Measurements from ENCODE around the gene RBMS1.

Gene RBMS1

GRCh38 chr2:160429248-160430000 lies 64.2 kb downstream of the RBMS1 start:
- Histone ChIP-seq H2AFZ (ENCODE audit: low read length) (peak overlapping the region; percentile 38; the same call in 1 of the 2 replicates), H3K79me2 (ENCODE audit: insufficient read depth, low read length) (peaks cover 29% of the 10 kb centered on the region), H3K36me3 (ENCODE audit: insufficient read depth, low read length) (0 out of 2 replicates have a peak, but pooled peaks cover 3% of the 10 kb centered on the region), H3K9ac (ENCODE audit: low read depth, low read length, poor library complexity, severe bottlenecking) (peak overlapping the region; percentile 35), H3K4me1 (ENCODE audit: insufficient read depth, low read length, poor library complexity, severe bottlenecking) (peaks cover 54% of the 10 kb centered on the region), H3F3A (ENCODE audit: low read depth) (peaks cover 5% of the 10 kb centered on the region), H3K4me2 (ENCODE audit: low read depth, low read length, poor library complexity, severe bottlenecking) (peak overlapping the region; percentile 84), H3K27me3 (ENCODE audit: insufficient read depth, low read length, poor library complexity, severe bottlenecking) (no peaks in the 10 kb centered on the region), H4K20me1 (ENCODE audit: insufficient read depth, low read length, poor library complexity, severe bottlenecking) (no peaks in the 10 kb centered on the region), H3K9me2 (replicated peaks; ENCODE audit: low read depth, low read length) (no peaks in the 10 kb centered on the region), H3K9me3 (ENCODE audit: insufficient read depth, low read depth, low read length) (no peaks in the 10 kb centered on the region), H3K4me3 (ENCODE audit: low read length, poor library complexity, severe bottlenecking) (peak overlapping the region; percentile 67)
- TF ChIP-seq EZH2phosphoT487 (IDR thresholded peaks at IDR 0.05; ENCODE audit: borderline replicate concordance): no peak
- peak; percentile 80 for TF ChIP-seq CTCF (conservative IDR thresholded peaks at IDR 0.05; ENCODE audit: low read length)

GRCh38 chr2:160428405-160428763 lies 65.2 kb downstream of the RBMS1 start:
- Histone ChIP-seq H4K20me1 (ENCODE audit: insufficient read depth, low read length, poor library complexity, severe bottlenecking) (no peaks in the 10 kb centered on the region), H3K9ac (ENCODE audit: low read depth, low read length, poor library complexity, severe bottlenecking) (peak overlapping the region; percentile 35), H3K27me3 (ENCODE audit: insufficient read depth, low read length, poor library complexity, severe bottlenecking) (no peaks in the 10 kb centered on the region), H3K79me2 (ENCODE audit: insufficient read depth, low read length) (peaks cover 33% of the 10 kb centered on the region), H3K4me3 (ENCODE audit: low read length, poor library complexity, severe bottlenecking) (peak overlapping the region; percentile 67), H3K36me3 (ENCODE audit: insufficient read depth, low read length) (0 out of 2 replicates have a peak, but pooled peaks cover 3% of the 10 kb centered on the region), H2AFZ (ENCODE audit: low read length) (no peak overlapping the region), H3K4me1 (ENCODE audit: insufficient read depth, low read length, poor library complexity, severe bottlenecking) (peaks cover 54% of the 10 kb centered on the region), H3K4me2 (ENCODE audit: low read depth, low read length, poor library complexity, severe bottlenecking) (peak overlapping the region; percentile 84), H3K9me2 (replicated peaks; ENCODE audit: low read depth, low read length) (no peaks in the 10 kb centered on the region), H3K9me3 (ENCODE audit: insufficient read depth, low read depth, low read length) (no peaks in the 10 kb centered on the region), H3F3A (ENCODE audit: low read depth) (peaks cover 5% of the 10 kb centered on the region)
- TF ChIP-seq EZH2phosphoT487 (IDR thresholded peaks at IDR 0.05; ENCODE audit: borderline replicate concordance): no peak

- H2AFZ ChIP-seq (ENCODE audit: low read length): no peak overlapping the region; the same call in 1 of the 2 replicates
- H3F3A ChIP-seq (ENCODE audit: low read depth): peaks cover 7% of the 10 kb centered on the region
- H3K36me3 ChIP-seq (ENCODE audit: insufficient read depth, low read length): 0 out of 2 replicates have a peak, but pooled peaks cover 3% of the 10 kb centered on the region
- no peaks in the 10 kb centered on the region for H3K27me3 ChIP-seq (ENCODE audit: insufficient read depth, low read length, poor library complexity, severe bottlenecking)
- H3K9me2 ChIP-seq (replicated peaks; ENCODE audit: low read depth, low read length): no peaks in the 10 kb centered on the region
- H3K4me2 ChIP-seq (ENCODE audit: low read depth, low read length, poor library complexity, severe bottlenecking): peak overlapping the region; percentile 84
- H3K79me2 ChIP-seq (ENCODE audit: insufficient read depth, low read length): peaks cover 28% of the 10 kb centered on the region
- TF ChIP-seq CTCF (conservative IDR thresholded peaks at IDR 0.05; ENCODE audit: low read length): no peak
- no peak for TF ChIP-seq EZH2phosphoT487 (IDR thresholded peaks at IDR 0.05; ENCODE audit: borderline replicate concordance)
- peaks cover 55% of the 10 kb centered on the region for H3K4me1 ChIP-seq (ENCODE audit: insufficient read depth, low read length, poor library complexity, severe bottlenecking)
- H3K4me3 ChIP-seq (ENCODE audit: low read length, poor library complexity, severe bottlenecking): peak overlapping the region; percentile 67
- peak overlapping the region; percentile 35 for H3K9ac ChIP-seq (ENCODE audit: low read depth, low read length, poor library complexity, severe bottlenecking)
- H4K20me1 ChIP-seq (ENCODE audit: insufficient read depth, low read length, poor library complexity, severe bottlenecking): no peaks in the 10 kb centered on the region
- no peaks in the 10 kb centered on the region for H3K9me3 ChIP-seq (ENCODE audit: insufficient read depth, low read depth, low read length)
These were observed 65.8 kb downstream of the RBMS1 start for GRCh38 chr2:160427629-160428404.
